GM19395 (cell line): ENCODE data around the gene LLPH.

ENCODE experiments used
- ATAC-seq: cut with Tn5 transposase; IDR thresholded peaks from one replicate; pipeline ENCODE4 v1.9.1; 2021; ENCODE audit warnings: mild to moderate bottlenecking, moderate library complexity; ENCODE audit not compliant: unreplicated experiment

Gene LLPH

DNA sequence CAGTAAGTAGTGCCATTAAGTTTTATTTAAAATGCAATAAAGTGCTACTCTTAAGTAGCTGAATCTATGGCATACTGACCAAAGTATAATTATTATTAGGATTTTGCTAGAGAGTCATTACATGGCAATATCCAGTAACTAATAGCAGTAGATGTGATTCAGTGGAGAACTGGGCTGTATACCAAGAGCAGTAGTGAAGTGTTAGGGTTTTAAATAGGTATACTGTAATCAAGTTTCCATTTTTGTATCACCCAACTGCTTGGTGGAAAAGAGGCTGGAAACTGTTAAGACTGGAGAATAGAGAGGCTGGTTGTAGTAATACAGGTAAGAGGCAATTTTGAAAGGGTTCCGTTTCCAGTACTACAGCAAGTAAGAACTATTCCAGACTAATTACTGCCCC is 13.3 kb upstream of the LLPH start:
- no peak for ATAC-seq

GRCh38 chr12:66142826-66143225 is 12.3 kb upstream of the LLPH start:
- ATAC-seq, result no peak

DNA sequence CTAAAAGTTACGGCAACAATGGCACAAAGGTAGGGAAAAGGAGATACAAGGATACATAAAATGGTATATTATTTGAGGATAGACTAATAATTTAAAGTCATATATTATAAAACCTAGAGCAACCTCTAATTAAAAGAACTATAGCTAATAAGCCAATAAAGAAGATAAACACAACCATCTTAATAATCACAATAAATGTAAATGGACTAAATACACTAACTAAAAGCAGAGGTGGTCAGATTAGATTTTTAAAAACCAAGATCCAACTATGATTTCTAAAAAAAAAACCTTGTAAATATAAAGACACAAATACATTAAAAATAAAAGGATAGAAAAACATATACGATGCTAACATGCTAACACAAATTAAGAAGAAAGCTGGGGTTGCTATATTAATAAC is 10.7 kb upstream of the LLPH start:
- no peak for ATAC-seq

GRCh38 chr12:66140731-66141130 is 10.2 kb upstream of the LLPH start:
- no peak for ATAC-seq

GRCh38 chr12:66139328-66139727 is 8.8 kb upstream of the LLPH start:
- ATAC-seq, result no peak

- no peak for ATAC-seq
Measured at GRCh38 chr12:66137937-66138336, 7.4 kb upstream of the LLPH start.

DNA sequence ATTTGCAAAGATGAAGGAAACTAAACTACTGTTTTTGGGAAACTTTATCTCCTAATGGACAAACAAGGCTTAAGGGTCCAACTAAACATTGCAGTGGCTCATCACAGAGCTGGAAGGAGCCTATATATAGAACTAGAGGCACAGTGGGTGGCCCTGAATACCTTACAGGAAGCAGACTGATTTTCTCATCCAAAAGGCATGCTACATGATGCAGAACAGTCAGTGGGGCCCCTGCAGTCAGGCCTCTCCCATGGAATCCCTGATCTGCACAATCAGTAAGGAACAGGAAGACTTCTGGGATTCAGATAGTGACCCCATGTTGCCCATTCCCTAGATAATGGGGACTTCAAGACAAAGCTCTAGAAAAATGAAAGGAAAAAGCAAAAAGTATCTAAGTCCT is 1.9 kb upstream of the LLPH start:
- ATAC-seq, result no peak

GRCh38 chr12:66131067-66131688 is 628 bp upstream of the LLPH start:
- no peak for ATAC-seq

- ATAC-seq, result no peak
Measured at GRCh38 chr12:66129934-66130266, 650 bp downstream of the LLPH start.

GRCh38 chr12:66127650-66128049 is 2.9 kb downstream of the LLPH start:
- no peak for ATAC-seq

- no peak for ATAC-seq
Measured at GRCh38 chr12:66120477-66120876, 10.1 kb downstream of the LLPH start.

- peak; percentile 66 for ATAC-seq
Measured at GRCh38 chr12:66119870-66120241, 10.7 kb downstream of the LLPH start.

DNA sequence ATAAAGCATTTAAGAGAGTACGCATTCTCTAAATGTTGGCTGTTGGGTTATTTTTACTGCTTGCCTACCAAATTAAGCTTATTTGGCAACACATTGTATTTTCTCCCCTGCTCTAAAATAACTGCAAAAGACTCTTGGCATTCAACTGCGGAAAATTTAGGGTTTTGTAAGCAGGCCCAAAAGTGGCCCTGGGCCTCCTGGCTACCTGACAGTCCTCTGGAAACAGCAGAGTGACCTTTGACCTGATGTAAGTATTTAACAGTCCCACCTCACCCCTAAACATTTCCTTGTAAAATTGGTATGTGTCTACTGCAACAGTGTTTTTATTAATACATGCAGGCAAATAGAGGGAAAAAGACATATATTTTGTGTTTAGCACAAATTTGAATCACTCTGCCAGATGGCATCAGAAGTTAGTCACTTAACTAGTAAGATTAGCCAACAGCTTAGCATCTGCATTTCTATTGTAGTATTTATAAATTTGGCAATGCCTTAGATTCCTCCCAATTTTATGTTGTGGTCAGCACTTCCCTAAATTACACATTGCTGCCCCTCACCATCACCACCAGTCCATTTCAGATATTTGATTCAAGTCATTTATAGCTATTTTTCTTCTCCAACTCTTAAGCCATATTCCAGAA is 11.2 kb downstream of the LLPH start:
- no peak for ATAC-seq

- no peak for ATAC-seq
Measured at GRCh38 chr12:66118240-66118891, 12.2 kb downstream of the LLPH start.

- ATAC-seq, result no peak
Measured at GRCh38 chr12:66117242-66117641, 13.3 kb downstream of the LLPH start.

- ATAC-seq, result no peak
Measured at GRCh38 chr12:66115071-66115600, 15.4 kb downstream of the LLPH start.

DNA sequence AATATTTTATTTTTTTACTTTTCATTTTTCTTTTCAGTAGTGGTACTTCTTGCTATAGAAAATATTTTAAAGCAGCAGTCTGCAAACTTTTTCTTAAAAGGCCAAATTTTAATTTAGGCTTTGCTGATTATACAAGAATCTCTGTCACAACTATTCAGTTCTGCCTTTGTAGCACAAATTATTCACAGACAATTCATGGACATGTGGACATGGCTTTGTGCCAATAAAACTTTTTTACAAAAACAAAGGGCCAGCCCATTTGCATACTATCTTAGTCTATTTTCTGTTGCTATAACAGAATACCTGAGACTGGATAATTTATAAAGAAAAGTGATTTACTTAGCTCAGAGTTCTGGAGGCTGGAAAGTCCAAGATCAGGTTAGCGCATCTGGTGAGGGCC is 17.1 kb downstream of the LLPH start:
- no peak for ATAC-seq

- ATAC-seq, result no peak
Measured at GRCh38 chr12:66111605-66112004, 18.9 kb downstream of the LLPH start.

DNA sequence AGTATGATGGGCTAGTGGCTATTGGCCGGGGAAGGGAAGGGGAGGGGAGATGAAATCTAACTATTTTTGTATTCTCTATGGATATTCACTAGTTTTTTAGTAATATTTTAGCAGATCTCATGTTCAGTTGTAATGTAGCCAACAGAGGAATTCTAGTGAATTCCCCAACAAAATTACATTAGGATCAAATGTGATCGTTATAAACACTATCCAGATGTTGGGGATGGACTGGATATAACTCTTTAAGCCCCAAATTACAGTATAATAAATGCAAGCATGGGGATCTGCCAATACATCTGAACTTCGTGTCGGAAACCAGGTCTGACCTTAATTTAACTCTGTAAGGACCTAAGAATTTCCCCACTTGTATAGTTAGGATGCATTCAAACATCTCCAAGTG is 21.5 kb downstream of the LLPH start:
- ATAC-seq, result no peak

- ATAC-seq, result no peak
Measured at GRCh38 chr12:66108386-66108785, 22.2 kb downstream of the LLPH start.

DNA sequence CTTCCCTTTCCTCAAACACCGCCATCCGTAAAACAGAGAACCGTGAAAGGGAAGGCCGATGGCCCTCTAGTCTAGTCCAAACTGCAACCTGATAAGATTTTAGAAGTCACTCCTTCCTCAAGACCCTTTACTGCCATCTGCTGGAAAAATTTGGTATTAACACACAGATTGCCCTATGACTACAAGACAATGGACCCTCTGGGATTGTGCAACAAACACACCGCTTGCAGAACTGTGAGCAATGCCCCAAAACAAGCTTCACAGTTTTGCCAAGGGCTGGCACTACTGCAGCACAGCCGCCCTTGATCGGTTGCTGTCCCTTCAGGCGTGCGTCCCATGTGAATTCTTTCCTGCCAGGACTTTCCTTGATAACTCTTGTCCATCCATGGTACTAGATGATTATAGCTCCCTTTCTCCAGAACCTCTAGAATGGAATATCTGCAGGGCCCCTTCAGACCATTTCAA is 23.1 kb downstream of the LLPH start:
- ATAC-seq, result peak; percentile 99
